AML-193 (cell line): ENCODE results near the gene PRICKLE2.
"Not testable (repeated sequence)": the region's sequence is repeated elsewhere in the genome, so short reads cannot be mapped to it uniquely, and the experiment has no call there.

ENCODE experiments used
- DNase-seq, 2 experiments: peaks; one replicate each; lab custom pipeline; 2025; lab: John Stamatoyannopoulos, UW

Gene PRICKLE2

GRCh38 chr3:64094713-64095079 is 130.6 kb downstream of the PRICKLE2 start:
- no peak for DNase-seq

- DNase-seq, result no peak
Measured at GRCh38 chr3:64093825-64094712, 131.2 kb downstream of the PRICKLE2 start.

DNA sequence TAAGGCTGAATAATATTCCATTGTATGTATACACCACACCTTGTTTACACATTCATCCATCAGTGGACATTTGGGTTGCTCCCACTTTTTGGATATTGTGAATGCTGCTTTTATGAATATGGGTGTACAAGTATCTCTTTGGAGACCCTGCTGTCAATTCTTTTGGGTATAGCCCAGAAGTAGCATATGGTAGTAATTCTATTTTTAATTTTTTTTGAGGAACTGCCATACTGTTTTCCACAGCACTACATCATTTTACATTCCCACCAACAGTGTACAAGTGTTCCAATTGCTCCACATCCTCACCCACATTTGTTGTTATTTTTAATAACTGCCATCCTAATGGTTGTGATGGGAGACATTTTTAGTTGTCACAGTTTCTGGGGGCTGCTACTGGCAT is 132.1 kb downstream of the PRICKLE2 start:
- no peak for DNase-seq

DNA sequence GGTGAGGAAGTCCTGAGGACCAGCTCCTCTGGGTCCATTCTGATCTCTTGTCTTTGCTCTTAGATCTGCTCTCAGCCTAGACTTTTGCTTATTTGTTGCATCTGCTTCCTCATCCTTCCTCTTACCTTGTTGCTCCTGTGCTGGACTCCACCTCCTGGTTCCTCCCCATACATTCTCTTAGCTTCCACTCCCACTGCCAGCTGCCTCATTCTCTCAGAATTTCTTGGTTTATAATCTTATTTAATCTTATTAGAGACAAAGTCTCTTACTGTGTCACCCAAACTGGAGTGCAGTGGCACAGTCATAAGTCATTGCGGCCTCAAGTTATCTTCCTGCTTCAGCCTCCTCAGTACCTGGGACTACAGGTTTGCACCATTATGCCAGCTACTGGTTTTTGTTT is 133.8 kb downstream of the PRICKLE2 start:
- DNase-seq, result no peak

- not testable (repeated sequence) for DNase-seq
Measured at GRCh38 chr3:64089386-64089785, 135.9 kb downstream of the PRICKLE2 start.

GRCh38 chr3:64088408-64089205 is 136.7 kb downstream of the PRICKLE2 start:
- no peak for DNase-seq

- no peak for DNase-seq
Measured at GRCh38 chr3:64086479-64087252, 138.6 kb downstream of the PRICKLE2 start.

DNA sequence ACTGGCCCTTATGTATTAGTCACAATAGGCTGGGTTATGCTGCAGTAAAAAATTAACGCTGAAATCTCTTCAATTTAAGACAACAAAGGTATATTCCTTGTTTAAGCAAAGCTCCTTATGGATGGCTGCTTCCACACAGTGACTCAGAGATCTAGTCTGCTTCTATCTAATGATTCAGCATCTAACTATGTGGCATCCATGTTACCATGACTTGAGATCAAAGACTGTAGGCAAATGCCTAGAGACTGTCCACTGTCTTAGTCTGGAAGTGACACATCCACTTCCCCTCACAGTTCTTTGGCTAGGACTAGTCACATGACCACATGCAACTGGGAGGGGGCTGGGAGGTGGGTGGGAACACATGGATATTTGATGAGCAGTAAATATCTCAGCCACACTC is 140.6 kb downstream of the PRICKLE2 start:
- no peak for DNase-seq

GRCh38 chr3:64083575-64083974 is 141.7 kb downstream of the PRICKLE2 start:
- no peak for DNase-seq

GRCh38 chr3:64082961-64083541 is 142.2 kb downstream of the PRICKLE2 start:
- no peak for DNase-seq

DNA sequence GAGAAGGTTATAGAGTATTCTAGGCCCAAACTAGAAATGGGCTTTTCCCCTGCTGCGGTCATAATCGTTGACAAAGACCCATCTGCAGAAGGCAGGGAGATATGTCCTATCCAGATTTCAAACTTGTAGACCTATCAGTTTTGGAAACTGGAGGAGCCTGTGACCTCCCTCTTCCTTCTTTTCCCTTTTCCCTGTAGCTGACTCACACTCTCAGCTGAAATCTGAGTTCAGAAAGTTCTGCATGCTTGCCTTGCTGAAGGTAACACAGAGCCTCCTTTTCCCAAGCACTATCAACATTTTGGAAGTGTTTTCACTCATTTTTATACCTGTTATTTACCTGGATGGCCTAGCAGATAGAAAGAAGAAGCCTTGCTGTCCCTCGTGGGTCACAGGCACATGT is 142.9 kb downstream of the PRICKLE2 start:
- DNase-seq, result no peak

DNA sequence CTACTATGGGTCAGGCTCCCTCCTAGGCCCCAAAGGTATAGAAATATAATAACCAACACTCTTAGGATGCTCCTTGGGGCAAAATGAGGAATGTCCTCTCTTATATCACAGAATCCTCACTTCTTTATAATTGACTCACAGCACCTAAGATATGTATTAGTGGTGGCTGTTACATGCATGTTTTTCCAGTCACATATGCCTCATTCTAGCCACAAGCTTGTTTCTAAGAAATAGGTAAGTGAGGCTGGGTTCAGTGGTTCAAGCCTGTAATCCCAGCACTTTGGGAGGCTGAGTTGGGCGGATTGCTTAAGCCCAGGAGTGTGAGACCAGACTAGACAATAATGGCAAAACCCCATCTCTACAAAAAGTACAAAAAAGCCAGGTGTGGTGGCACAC is 144.0 kb downstream of the PRICKLE2 start:
- no peak for DNase-seq

GRCh38 chr3:64080616-64081234 is 144.5 kb downstream of the PRICKLE2 start:
- DNase-seq, result no peak

GRCh38 chr3:64079369-64080150 is 145.7 kb downstream of the PRICKLE2 start:
- no peak for DNase-seq

GRCh38 chr3:64078966-64079365 is 146.3 kb downstream of the PRICKLE2 start:
- DNase-seq, result no peak

DNA sequence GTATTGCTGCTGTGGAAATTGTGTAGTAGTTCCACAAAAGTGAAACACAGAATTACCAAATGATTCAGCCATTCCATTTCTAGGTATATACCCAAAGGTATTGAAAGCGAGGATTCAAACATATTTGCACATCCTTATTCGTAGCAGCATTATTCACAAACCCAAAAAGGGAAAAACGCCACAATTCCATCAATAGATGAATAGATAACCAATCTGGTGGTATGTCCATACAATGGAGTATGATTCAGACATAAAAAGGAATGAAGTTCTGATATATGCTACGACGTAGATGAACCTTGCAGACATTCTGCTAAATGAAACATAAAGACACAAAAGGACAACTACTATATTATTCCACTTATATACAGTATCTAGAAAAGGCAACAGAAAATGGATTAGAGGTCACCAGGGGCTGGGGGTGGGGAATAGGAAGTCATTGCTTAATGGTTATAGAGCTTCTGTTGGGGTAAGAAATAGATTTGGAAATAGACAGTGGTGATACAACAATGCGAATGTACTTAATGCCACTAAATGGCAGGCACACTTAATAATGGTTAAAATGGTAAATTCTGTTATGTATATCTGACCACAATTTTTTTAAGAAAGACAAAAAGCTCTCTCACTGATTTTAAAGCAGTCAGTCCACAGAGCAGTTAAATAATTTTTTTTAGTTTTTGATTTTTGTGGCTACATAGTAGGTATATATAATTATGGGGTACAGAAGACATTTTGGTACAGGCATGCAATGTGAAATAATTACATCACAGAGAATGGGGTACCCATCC is 150.2 kb downstream of the PRICKLE2 start:
- no peak for DNase-seq

- no peak for DNase-seq
Measured at GRCh38 chr3:64074060-64074459, 151.2 kb downstream of the PRICKLE2 start.

DNA sequence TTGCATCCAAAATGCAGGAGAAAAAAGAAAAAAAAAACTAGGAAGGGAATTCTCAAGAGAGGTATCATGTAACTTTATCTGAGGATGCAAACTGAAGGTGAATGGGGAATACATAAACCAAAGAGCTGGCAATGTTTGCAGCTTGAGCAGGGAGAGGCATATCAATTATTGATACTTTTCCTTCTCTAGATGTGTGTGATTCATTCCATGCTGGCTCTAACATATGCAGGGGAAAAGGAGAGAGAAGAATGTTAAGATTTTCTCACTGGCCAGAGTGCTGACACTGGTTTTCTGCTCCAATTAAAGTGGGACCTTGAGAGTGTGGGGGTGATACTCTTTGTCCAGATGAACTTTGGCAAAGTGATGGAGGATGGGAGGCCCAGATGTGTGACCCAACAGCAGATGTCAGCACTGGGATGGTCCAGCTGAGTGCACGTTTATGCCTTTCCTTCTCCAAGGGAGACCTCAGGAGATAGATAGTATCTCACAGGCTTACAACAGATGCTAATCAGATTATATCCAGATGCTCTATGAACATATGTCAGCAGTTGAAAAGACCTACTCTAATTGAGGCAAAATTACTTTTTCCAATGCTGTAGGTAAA is 152.0 kb downstream of the PRICKLE2 start:
- no peak for DNase-seq

- no peak for DNase-seq
Measured at GRCh38 chr3:64072126-64072525, 153.1 kb downstream of the PRICKLE2 start.

DNA sequence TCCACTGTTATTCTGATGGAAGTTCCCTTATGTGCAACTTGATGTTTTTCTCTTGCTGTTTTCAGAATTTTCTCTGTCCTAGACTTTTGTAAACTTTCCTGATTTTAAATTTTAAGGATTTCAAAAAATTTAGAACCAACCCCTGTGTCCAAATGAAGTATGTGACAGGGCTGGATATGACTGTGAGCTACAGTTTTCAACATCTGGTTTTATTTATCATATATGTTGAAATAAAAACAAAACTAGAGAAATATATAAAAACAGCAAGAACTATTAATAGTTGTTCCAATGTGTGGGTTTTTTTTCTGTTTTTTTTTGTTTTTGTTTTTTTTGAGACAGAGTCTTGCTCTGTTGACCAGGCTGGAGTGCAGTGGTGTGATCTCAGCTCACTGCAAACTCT is 154.6 kb downstream of the PRICKLE2 start:
- DNase-seq, result no peak
